NCI-H748 (cell line): ENCODE data around the gene OR1M1.
"Not testable (repeated sequence)": the region's sequence is repeated elsewhere in the genome, so short reads cannot be mapped to it uniquely, and the experiment has no call there.

Experiments
- DNase-seq: peaks from one replicate; lab custom pipeline; 2025; ENCODE audit not compliant: unreplicated experiment; lab: John Stamatoyannopoulos, UW

The OR1M1 gene

GRCh38 chr19:9086761-9087160 is at the start of gene OR1M1:
OR1M1 (plus strand) TSS chr19:9087061; CDS start chr19:9093245, 6,184 bp downstream.
- no peak for DNase-seq

- DNase-seq, result no peak
These were observed 49.3 kb upstream of the OR1M1 start for GRCh38 chr19:9037400-9038062.

- no peak for DNase-seq
These were observed 47.1 kb upstream of the OR1M1 start for GRCh38 chr19:9039728-9040127.

GRCh38 chr19:9040131-9040530 is 46.7 kb upstream of the OR1M1 start:
- DNase-seq, result no peak

GRCh38 chr19:9041023-9041422 is 45.8 kb upstream of the OR1M1 start:
- no peak for DNase-seq

GRCh38 chr19:9043524-9043923 is 43.3 kb upstream of the OR1M1 start:
- no peak for DNase-seq

- no peak for DNase-seq
These were observed 42.4 kb upstream of the OR1M1 start for GRCh38 chr19:9044449-9044848.

GRCh38 chr19:9046694-9047093 is 40.2 kb upstream of the OR1M1 start:
- no peak for DNase-seq

GRCh38 chr19:9052894-9053293 is 34.0 kb upstream of the OR1M1 start:
- DNase-seq, result no peak

- DNase-seq, result not testable (repeated sequence)
These were observed 33.2 kb upstream of the OR1M1 start for GRCh38 chr19:9053674-9054073.

GRCh38 chr19:9054207-9054606 is 32.7 kb upstream of the OR1M1 start:
- DNase-seq, result no peak

- DNase-seq, result no peak
These were observed 32.1 kb upstream of the OR1M1 start for GRCh38 chr19:9054765-9055164.

GRCh38 chr19:9056131-9056530 is 30.7 kb upstream of the OR1M1 start:
- not testable (repeated sequence) for DNase-seq

- DNase-seq, result no peak
These were observed 29.2 kb upstream of the OR1M1 start for GRCh38 chr19:9057505-9058258.

- no peak for DNase-seq
These were observed 27.8 kb upstream of the OR1M1 start for GRCh38 chr19:9058905-9059667.

- DNase-seq, result no peak
These were observed 26.1 kb upstream of the OR1M1 start for GRCh38 chr19:9060564-9061340.

- no peak for DNase-seq
These were observed 25.0 kb upstream of the OR1M1 start for GRCh38 chr19:9061879-9062278.

GRCh38 chr19:9065457-9066014 is 21.3 kb upstream of the OR1M1 start:
- no peak for DNase-seq

- no peak for DNase-seq
These were observed 16.8 kb upstream of the OR1M1 start for GRCh38 chr19:9070066-9070465.

- not testable (repeated sequence) for DNase-seq
These were observed 15.1 kb upstream of the OR1M1 start for GRCh38 chr19:9071720-9072119.

- DNase-seq, result no peak
These were observed 13.1 kb upstream of the OR1M1 start for GRCh38 chr19:9073806-9074205.
